Urinary bladder (tissue), 4 donors: ENCODE data around the gene GADL1. TPM values are rescaled to one million over a fixed set of nuclear protein-coding genes. Genes with fewer than 3 reads are reported as not detected.

Source experiments
- DNase-seq: peaks from one replicate; pipeline ENCODE4 v3.0.0-alpha.2; 2015; ENCODE audit errors: extremely low spot score
- H3K27ac ChIP-seq: one replicate; pipeline ENCODE4 v1.5.1; 2013; ENCODE audit warnings: low read depth, mild to moderate bottlenecking, moderate library complexity
- H3K36me3 ChIP-seq: one replicate; pipeline ENCODE4 v1.6.1; 2013; ENCODE audit warnings: mild to moderate bottlenecking, moderate library complexity; ENCODE audit not compliant: insufficient read depth
- H3K4me1 ChIP-seq: one replicate; pipeline ENCODE4 v1.6.1; 2013; ENCODE audit warnings: mild to moderate bottlenecking, moderate library complexity; ENCODE audit not compliant: insufficient read depth
- H3K4me3 ChIP-seq: one replicate; pipeline ENCODE4 v1.5.1; 2013; ENCODE audit warnings: low read depth, low read length
- WGBS: extraction: QIAGEN DNeasy Blood & Tissue Kit; methylation state at CpG from one replicate; pipeline ENCODE4 v1.1.7; 2013; 5-methylcytosine and 5-hydroxymethylcytosine counted together
- polyA plus RNA-seq: library from polyadenylated mRNA; stranded (reverse); fragments of 200-250 nt; gene quantifications from one replicate; pipeline ENCODE4 v1.2.3, GENCODE V29; 2013
- total RNA-seq: library from RNA; depleted of rRNA; stranded (reverse); fragments of >200 nt; gene quantifications from one replicate; pipeline ENCODE4 v1.2.3, GENCODE V29; 2014
- donor health status: healthy with polysubstance abuse.
- donor health status: healthy.

Gene GADL1
- total and polyA plus RNA-seq, 2 donors = 2.3 TPM; not detected in 1

GRCh38 chr3:30776186-30776815 lies 118.2 kb downstream of the GADL1 start:
- 90% methylated on average over 3 of the region's 3 CpGs for WGBS
- no peaks in the 10 kb centered on the region for H3K4me1 ChIP-seq

GRCh38 chr3:30775040-30775439 lies 119.4 kb downstream of the GADL1 start:
- Histone ChIP-seq H3K4me1 (no peaks in the 10 kb centered on the region), H3K36me3 (no peaks in the 10 kb centered on the region), H3K27ac (no peak overlapping the region), H3K4me3 (no peak overlapping the region)
- WGBS = 26% methylated on average over 10 of the region's 10 CpGs
- peak; percentile 80 for DNase-seq

More at GRCh38 chr3:30776186-30776815, 118.2 kb downstream of the GADL1 start:
- Histone ChIP-seq H3K27ac (no peak overlapping the region), H3K36me3 (no peaks in the 10 kb centered on the region), H3K4me3 (no peak overlapping the region)
- DNase-seq = no peak

- H3K36me3 ChIP-seq = no peaks in the 10 kb centered on the region
- DNase-seq = no peak
- no peaks in the 10 kb centered on the region for H3K4me1 ChIP-seq
- no peak overlapping the region for H3K4me3 ChIP-seq
- H3K27ac ChIP-seq = no peak overlapping the region
- WGBS = 93% methylated on average over 2 of the region's 2 CpGs
These were observed 120.4 kb downstream of the GADL1 start for GRCh38 chr3:30774062-30774461.

GRCh38 chr3:30770387-30770786 lies 124.1 kb downstream of the GADL1 start:
- WGBS = 46% methylated on average over 3 of the region's 3 CpGs
- Histone ChIP-seq H3K4me1 (no peaks in the 10 kb centered on the region), H3K36me3 (no peaks in the 10 kb centered on the region), H3K27ac (no peak overlapping the region), H3K4me3 (no peak overlapping the region)
- no peak for DNase-seq

GRCh38 chr3:30768703-30769550 lies 125.5 kb downstream of the GADL1 start:
- Histone ChIP-seq H3K4me1 (no peaks in the 10 kb centered on the region), H3K4me3 (no peak overlapping the region), H3K27ac (no peak overlapping the region), H3K36me3 (no peaks in the 10 kb centered on the region)
- DNase-seq = peak; percentile 52
- WGBS = 68% methylated on average over 9 of the region's 9 CpGs

- Histone ChIP-seq H3K36me3 (no peaks in the 10 kb centered on the region), H3K27ac (no peak overlapping the region), H3K4me3 (no peak overlapping the region), H3K4me1 (no peaks in the 10 kb centered on the region)
- 46% methylated on average over 1 of the region's 1 CpG for WGBS
- no peak for DNase-seq
These were observed 126.4 kb downstream of the GADL1 start for GRCh38 chr3:30768046-30768445.

- no peak for DNase-seq
- Histone ChIP-seq H3K4me1 (no peaks in the 10 kb centered on the region), H3K27ac (no peak overlapping the region), H3K36me3 (no peaks in the 10 kb centered on the region), H3K4me3 (no peak overlapping the region)
These were observed 127.9 kb downstream of the GADL1 start for GRCh38 chr3:30766522-30766921.

- H3K4me1 ChIP-seq = no peaks in the 10 kb centered on the region
- no peaks in the 10 kb centered on the region for H3K36me3 ChIP-seq
- WGBS = 85% methylated on average over 4 of the region's 4 CpGs
- H3K27ac ChIP-seq = no peak overlapping the region
- no peak overlapping the region for H3K4me3 ChIP-seq
- DNase-seq = no peak
These were observed 129.6 kb downstream of the GADL1 start for GRCh38 chr3:30764891-30765290.

- Histone ChIP-seq H3K27ac (no peak overlapping the region), H3K4me1 (no peaks in the 10 kb centered on the region), H3K36me3 (no peaks in the 10 kb centered on the region), H3K4me3 (no peak overlapping the region)
- no peak for DNase-seq
- WGBS = 53% methylated on average over 3 of the region's 3 CpGs
These were observed 130.2 kb downstream of the GADL1 start for GRCh38 chr3:30764281-30764680.

GRCh38 chr3:30761374-30761773 lies 133.1 kb downstream of the GADL1 start:
- no peaks in the 10 kb centered on the region for H3K36me3 ChIP-seq
- H3K4me1 ChIP-seq = no peaks in the 10 kb centered on the region
- H3K4me3 ChIP-seq = no peak overlapping the region
- no peak overlapping the region for H3K27ac ChIP-seq
- DNase-seq = no peak
- WGBS = 96% methylated on average over 3 of the region's 3 CpGs

GRCh38 chr3:30760737-30761136 lies 133.7 kb downstream of the GADL1 start:
- WGBS = 92% methylated on average over 2 of the region's 2 CpGs
- Histone ChIP-seq H3K4me3 (no peak overlapping the region), H3K27ac (no peak overlapping the region), H3K4me1 (no peaks in the 10 kb centered on the region), H3K36me3 (no peaks in the 10 kb centered on the region)
- no peak for DNase-seq

GRCh38 chr3:30760040-30760695 lies 134.3 kb downstream of the GADL1 start:
- H3K27ac ChIP-seq = no peak overlapping the region
- no peak for DNase-seq
- H3K4me3 ChIP-seq = no peak overlapping the region
- 75% methylated on average over 3 of the region's 3 CpGs for WGBS
- H3K4me1 ChIP-seq = no peaks in the 10 kb centered on the region
- no peaks in the 10 kb centered on the region for H3K36me3 ChIP-seq

- no peaks in the 10 kb centered on the region for H3K36me3 ChIP-seq
- no peak overlapping the region for H3K4me3 ChIP-seq
- H3K4me1 ChIP-seq = no peaks in the 10 kb centered on the region
- H3K27ac ChIP-seq = no peak overlapping the region
- DNase-seq = no peak
- WGBS = 81% methylated on average over 3 of the region's 3 CpGs
These were observed 138.2 kb downstream of the GADL1 start for GRCh38 chr3:30756218-30756617.

GRCh38 chr3:30754426-30754825 lies 140.0 kb downstream of the GADL1 start:
- H3K27ac ChIP-seq = no peak overlapping the region
- 37% methylated on average over 4 of the region's 4 CpGs for WGBS

More at GRCh38 chr3:30754426-30754825, 140.0 kb downstream of the GADL1 start:
- Histone ChIP-seq H3K36me3 (no peaks in the 10 kb centered on the region), H3K4me3 (no peak overlapping the region), H3K4me1 (no peaks in the 10 kb centered on the region)
- DNase-seq = peak; percentile 45
